Measurements from ENCODE around the gene STK17A. TPM values are rescaled to one million over a fixed set of nuclear protein-coding genes. Genes with fewer than 3 reads are reported as not detected.
"Not testable (repeated sequence)": the region's sequence is repeated elsewhere in the genome, so short reads cannot be mapped to it uniquely, and the experiment has no call there.

STK17A gene
- total and polyA plus RNA-seq, 4 donors, result 15.9 to 40.6 (median 29.0) TPM

GRCh38 chr7:43659549-43659896 lies 76.6 kb downstream of the STK17A start:
- H3K36me3 ChIP-seq (ENCODE audit: control insufficient read depth in 1 of 2, insufficient read depth in 2 of 2, low read length in 1 of 2), result no peaks in the 10 kb centered on the region

GRCh38 chr7:43660141-43660540 lies 77.2 kb downstream of the STK17A start:
- no peak overlapping the region for H3K4me3 ChIP-seq (ENCODE audit: low read length in 2 of 2)
- 97 to 100% methylated on average over 2 of the region's 2 CpGs for WGBS, 2 donors
- H3K27me3 ChIP-seq (ENCODE audit: control insufficient read depth in 1 of 2, insufficient read depth in 2 of 2, low read length in 1 of 2), result no peaks in the 10 kb centered on the region
- intact Hi-C loops (cut with DNase I), result no loop called here
- DNase-seq, result no peak
- H3K27ac ChIP-seq (ENCODE audit: low read depth in 1 of 2, low read length in 2 of 2), result no peak overlapping the region
- H3K4me1 ChIP-seq (ENCODE audit: control insufficient read depth in 1 of 2, insufficient read depth in 2 of 2, low read length in 2 of 2), result peaks cover 0 to 10% of the 10 kb centered on the region in 2 donors
- no peaks in the 10 kb centered on the region for H3K36me3 ChIP-seq (ENCODE audit: control insufficient read depth in 1 of 2, insufficient read depth in 2 of 2, low read length in 1 of 2)
- no peak for ATAC-seq (ENCODE audit: low FRiP score)
- no peaks in the 10 kb centered on the region for H3K9me3 ChIP-seq (ENCODE audit: control insufficient read depth, low read length)

More at GRCh38 chr7:43659549-43659896, 76.6 kb downstream of the STK17A start:
- no peak overlapping the region for H3K4me3 ChIP-seq (ENCODE audit: low read length in 2 of 2)
- no peak overlapping the region for H3K27ac ChIP-seq (ENCODE audit: low read depth in 1 of 2, low read length in 2 of 2)
- no peaks in the 10 kb centered on the region for H3K9me3 ChIP-seq (ENCODE audit: control insufficient read depth, low read length)
- intact Hi-C loops (cut with DNase I), result no loop called here
- ATAC-seq (ENCODE audit: low FRiP score) (no peak), DNase-seq (no peak)
- peaks cover 0 to 10% of the 10 kb centered on the region in 2 donors for H3K4me1 ChIP-seq (ENCODE audit: control insufficient read depth in 1 of 2, insufficient read depth in 2 of 2, low read length in 2 of 2)
- H3K27me3 ChIP-seq (ENCODE audit: control insufficient read depth in 1 of 2, insufficient read depth in 2 of 2, low read length in 1 of 2), result no peaks in the 10 kb centered on the region

GRCh38 chr7:43664681-43665080 lies 81.8 kb downstream of the STK17A start:
- 36 to 50% methylated on average over 1 of the region's 1 CpG for WGBS, 2 donors
- Histone ChIP-seq H3K4me1 (ENCODE audit: control insufficient read depth in 1 of 2, insufficient read depth in 2 of 2, low read length in 2 of 2) (peaks cover 0 to 4% of the 10 kb centered on the region in 2 donors), H3K27me3 (ENCODE audit: control insufficient read depth in 1 of 2, insufficient read depth in 2 of 2, low read length in 1 of 2) (no peaks in the 10 kb centered on the region), H3K27ac (ENCODE audit: low read depth in 1 of 2, low read length in 2 of 2) (no peak overlapping the region), H3K36me3 (ENCODE audit: control insufficient read depth in 1 of 2, insufficient read depth in 2 of 2, low read length in 1 of 2) (no peaks in the 10 kb centered on the region), H3K9me3 (ENCODE audit: control insufficient read depth, low read length) (no peaks in the 10 kb centered on the region), H3K4me3 (ENCODE audit: low read length in 2 of 2) (no peak overlapping the region)
- ATAC-seq (ENCODE audit: low FRiP score), result no peak
- no peak for DNase-seq
- intact Hi-C loops (cut with DNase I), result no loop called here

- Histone ChIP-seq H3K27ac (ENCODE audit: low read depth in 1 of 2, low read length in 2 of 2) (no peak overlapping the region), H3K9me3 (ENCODE audit: control insufficient read depth, low read length) (no peaks in the 10 kb centered on the region), H3K27me3 (ENCODE audit: control insufficient read depth in 1 of 2, insufficient read depth in 2 of 2, low read length in 1 of 2) (no peaks in the 10 kb centered on the region), H3K36me3 (ENCODE audit: control insufficient read depth in 1 of 2, insufficient read depth in 2 of 2, low read length in 1 of 2) (no peaks in the 10 kb centered on the region), H3K4me3 (ENCODE audit: low read length in 2 of 2) (no peak overlapping the region), H3K4me1 (ENCODE audit: control insufficient read depth in 1 of 2, insufficient read depth in 2 of 2, low read length in 2 of 2) (no peaks in the 10 kb centered on the region)
- intact Hi-C loops (cut with DNase I), result no loop called here
- ATAC-seq (ENCODE audit: low FRiP score) (no peak), DNase-seq (no peak)
These were observed 84.0 kb downstream of the STK17A start for GRCh38 chr7:43666938-43667337.

- 39 to 48% methylated on average over 1 of the region's 1 CpG for WGBS, 2 donors
- Histone ChIP-seq H3K27ac (ENCODE audit: low read depth in 1 of 2, low read length in 2 of 2) (no peak overlapping the region), H3K27me3 (ENCODE audit: control insufficient read depth in 1 of 2, insufficient read depth in 2 of 2, low read length in 1 of 2) (no peaks in the 10 kb centered on the region), H3K36me3 (ENCODE audit: control insufficient read depth in 1 of 2, insufficient read depth in 2 of 2, low read length in 1 of 2) (no peaks in the 10 kb centered on the region), H3K4me1 (ENCODE audit: control insufficient read depth in 1 of 2, insufficient read depth in 2 of 2, low read length in 2 of 2) (no peaks in the 10 kb centered on the region), H3K4me3 (ENCODE audit: low read length in 2 of 2) (no peak overlapping the region), H3K9me3 (ENCODE audit: control insufficient read depth, low read length) (no peaks in the 10 kb centered on the region)
- DNase-seq, result no peak
- intact Hi-C loops (cut with DNase I), result no loop called here
- ATAC-seq (ENCODE audit: low FRiP score), result no peak
These were observed 85.1 kb downstream of the STK17A start for GRCh38 chr7:43668035-43668434.

GRCh38 chr7:43669286-43670081 lies 86.6 kb downstream of the STK17A start:
- intact Hi-C loops (cut with DNase I), result no loop called here
- 85 to 86% methylated on average over 15 of the region's 15 CpGs for WGBS, 2 donors

GRCh38 chr7:43671521-43671920 lies 88.6 kb downstream of the STK17A start:
- intact Hi-C loops (cut with DNase I), result no loop called here
- H3K9me3 ChIP-seq (ENCODE audit: control insufficient read depth, low read length), result no peaks in the 10 kb centered on the region
- WGBS, 2 donors, result 60 to 62% methylated on average over 4 of the region's 4 CpGs
- ATAC-seq (ENCODE audit: low FRiP score), result no peak
- peaks cover 0 to 2% of the 10 kb centered on the region in 2 donors for H3K4me1 ChIP-seq (ENCODE audit: control insufficient read depth in 1 of 2, insufficient read depth in 2 of 2, low read length in 2 of 2)
- no peaks in the 10 kb centered on the region for H3K27me3 ChIP-seq (ENCODE audit: control insufficient read depth in 1 of 2, insufficient read depth in 2 of 2, low read length in 1 of 2)
- H3K27ac ChIP-seq (ENCODE audit: low read depth in 1 of 2, low read length in 2 of 2), result no peak overlapping the region
- H3K36me3 ChIP-seq (ENCODE audit: control insufficient read depth in 1 of 2, insufficient read depth in 2 of 2, low read length in 1 of 2), result no peaks in the 10 kb centered on the region
- no peak for DNase-seq
- H3K4me3 ChIP-seq (ENCODE audit: low read length in 2 of 2), result no peak overlapping the region

More at GRCh38 chr7:43669286-43670081, 86.6 kb downstream of the STK17A start:
- H3K27ac ChIP-seq (ENCODE audit: low read depth in 1 of 2, low read length in 2 of 2), result no peak overlapping the region
- H3K4me3 ChIP-seq (ENCODE audit: low read length in 2 of 2), result no peak overlapping the region
- DNase-seq (no peak), ATAC-seq (ENCODE audit: low FRiP score) (no peak)
- peaks cover 0 to 2% of the 10 kb centered on the region in 2 donors for H3K4me1 ChIP-seq (ENCODE audit: control insufficient read depth in 1 of 2, insufficient read depth in 2 of 2, low read length in 2 of 2)
- no peaks in the 10 kb centered on the region for H3K9me3 ChIP-seq (ENCODE audit: control insufficient read depth, low read length)
- H3K36me3 ChIP-seq (ENCODE audit: control insufficient read depth in 1 of 2, insufficient read depth in 2 of 2, low read length in 1 of 2), result no peaks in the 10 kb centered on the region
- no peaks in the 10 kb centered on the region for H3K27me3 ChIP-seq (ENCODE audit: control insufficient read depth in 1 of 2, insufficient read depth in 2 of 2, low read length in 1 of 2)

- H3K36me3 ChIP-seq (ENCODE audit: control insufficient read depth in 1 of 2, insufficient read depth in 2 of 2, low read length in 1 of 2); H3K27ac ChIP-seq (ENCODE audit: low read depth in 1 of 2, low read length in 2 of 2); H3K9me3 ChIP-seq (ENCODE audit: control insufficient read depth, low read length); intact Hi-C loops (cut with DNase I); H3K27me3 ChIP-seq (ENCODE audit: control insufficient read depth in 1 of 2, insufficient read depth in 2 of 2, low read length in 1 of 2); H3K4me3 ChIP-seq (ENCODE audit: low read length in 2 of 2); DNase-seq; H3K4me1 ChIP-seq (ENCODE audit: control insufficient read depth in 1 of 2, insufficient read depth in 2 of 2, low read length in 2 of 2); ATAC-seq (ENCODE audit: low FRiP score): not testable (repeated sequence)
- whole genome bisulfite sequencing, 2 donors, result 74 to 79% methylated on average over 5 of the region's 5 CpGs
These were observed 90.5 kb downstream of the STK17A start for GRCh38 chr7:43673243-43673976.
